ENCODE measurements around the gene ADAMTS7. TPM values are rescaled to one million over a fixed set of nuclear protein-coding genes. Genes with fewer than 3 reads are reported as not detected.
"Not testable (repeated sequence)": the region's sequence is repeated elsewhere in the genome, so short reads cannot be mapped to it uniquely, and the experiment has no call there.

ADAMTS7 gene
- total and polyA plus RNA-seq, 2 donors (not counting 1 experiment from before 2014, with no cell fraction given) = 0.10 to 16.6 TPM

GRCh38 chr15:78757636-78757905 is 53.7 kb downstream of the ADAMTS7 start:
- peaks cover 53% of the 10 kb centered on the region for H3K4me1 Mint-ChIP-seq
- no peaks in the 10 kb centered on the region for H3K9me3 Mint-ChIP-seq (ENCODE audit: insufficient read depth)
- ChIA-PET CTCF (interaction anchor here (1.6 kb wide), 1 partner anchor 116 kb away, joined by 9 read pairs; no protein-coding TSS in a partner anchor), POLR2A (interaction anchor here (1.3 to 1.6 kb wide), 2 partner anchors 54 to 116 kb away, joined by 4 to 10 read pairs; partner anchors contain the start of genes ADAMTS7 and MORF4L1)
- ATAC-seq (ENCODE audit: low read depth) (no peak), DNase-seq (no peak)
- H3K9ac ChIP-seq (ENCODE audit: low read length) = peak overlapping the region; percentile 51
- H3K36me3 ChIP-seq (replicated peaks in 1 of 2; ENCODE audit: control extremely low read depth in 1 of 2, control insufficient read depth in 1 of 2, extremely low read depth in 1 of 2, insufficient read depth in 2 of 2, low read length in 1 of 2) = no peaks in the 10 kb centered on the region
- H4K20me1 ChIP-seq (ENCODE audit: control insufficient read depth, insufficient read depth, low read length, poor library complexity, severe bottlenecking) = no peaks in the 10 kb centered on the region
- intact Hi-C loops (cut with micrococcal nuclease) = loop anchor here (1.0 to 10.0 kb wide), 4 partner anchors 115 to 463 kb away; partner anchors contain the start of genes MORF4L1 and SKIC8
- peak overlapping the region; percentile 67 for H2AFZ ChIP-seq (ENCODE audit: insufficient read depth, low read depth, low read length, poor library complexity, severe bottlenecking)
- peaks cover 0 to 10% (median 0%) of the 10 kb centered on the region in 3 donors for H3K9me3 ChIP-seq (ENCODE audit: control extremely low read depth in 1 of 3, control insufficient read depth in 2 of 3, insufficient read depth in 1 of 3, low read length in 2 of 3)
- peaks cover 61 to 68% of the 10 kb centered on the region in 2 donors for H3K4me1 ChIP-seq (ENCODE audit: control insufficient read depth in 2 of 2, insufficient read depth in 2 of 2, low read length in 2 of 2)
- H3K4me2 ChIP-seq (replicated peaks; ENCODE audit: low read depth, low read length, poor library complexity, severe bottlenecking) = peak overlapping the region; percentile 71
- H3K27ac Mint-ChIP-seq = peak overlapping the region; percentile 99
- H3K4me3 ChIP-seq (ENCODE audit: control extremely low read depth in 1 of 5, extremely low read depth in 1 of 5, insufficient read depth in 1 of 5, low read depth in 2 of 5, low read length in 4 of 5) = no peak overlapping the region
- H3K27me3 ChIP-seq (replicated peaks in 1 of 4; ENCODE audit: control extremely low read depth in 1 of 4, control insufficient read depth in 3 of 4, insufficient read depth in 4 of 4, low read length in 3 of 4) = no peaks in the 10 kb centered on the region
- H3K27ac ChIP-seq (ENCODE audit: low read length in 2 of 2) = peak overlapping the region; percentile 91 to 99
- TF ChIP-seq CTCF (IDR thresholded peaks at IDR 0.05) (no peak), EZH2 (IDR thresholded peaks at IDR 0.05; ENCODE audit: borderline replicate concordance, insufficient read depth, low read depth, low read length, poor library complexity, severe bottlenecking) (no peak)
- H3K27me3 Mint-ChIP-seq = no peaks in the 10 kb centered on the region
- no CpG with 5 or more reads among the region's 10 CpGs for WGBS (ENCODE audit: insufficient coverage)
- H3K4me3 Mint-ChIP-seq = peak overlapping the region; percentile 87
- no peaks in the 10 kb centered on the region for H3K79me2 ChIP-seq (ENCODE audit: control insufficient read depth, insufficient read depth, low read length)

GRCh38 chr15:78756781-78757635 is 54.3 kb downstream of the ADAMTS7 start:
- ChIA-PET POLR2A (interaction anchor here (0.6 to 1.6 kb wide), 4 partner anchors 55 to 457 kb away, joined by 3 to 10 read pairs (median 4); partner anchors contain the start of genes ADAMTS7, MORF4L1 and SKIC8), CTCF (interaction anchor here (1.0 to 3.0 kb wide), 6 partner anchors 14 to 428 kb away, joined by 3 to 19 read pairs (median 7); partner anchors contain the start of genes ADAMTS7 and CTSH)
- H3K27me3 Mint-ChIP-seq; H3K36me3 ChIP-seq (replicated peaks in 1 of 2; ENCODE audit: control extremely low read depth in 1 of 2, control insufficient read depth in 1 of 2, extremely low read depth in 1 of 2, insufficient read depth in 2 of 2, low read length in 1 of 2); H3K9me3 Mint-ChIP-seq (ENCODE audit: insufficient read depth); H3K79me2 ChIP-seq (ENCODE audit: control insufficient read depth, insufficient read depth, low read length); H4K20me1 ChIP-seq (ENCODE audit: control insufficient read depth, insufficient read depth, low read length, poor library complexity, severe bottlenecking); H3K9me3 ChIP-seq (ENCODE audit: control extremely low read depth in 1 of 3, control insufficient read depth in 2 of 3, insufficient read depth in 1 of 3, low read length in 2 of 3); H3K27me3 ChIP-seq (replicated peaks in 1 of 4; ENCODE audit: control extremely low read depth in 1 of 4, control insufficient read depth in 3 of 4, insufficient read depth in 4 of 4, low read length in 3 of 4): not testable (repeated sequence)
- WGBS (ENCODE audit: insufficient coverage) = 15% methylated on average over 21 of the region's 25 CpGs
- Histone ChIP-seq H3K9ac (ENCODE audit: low read length) (peak overlapping the region; percentile 51), H2AFZ (ENCODE audit: insufficient read depth, low read depth, low read length, poor library complexity, severe bottlenecking) (peak overlapping the region; percentile 67), H3K27ac (ENCODE audit: low read length in 2 of 2) (peak overlapping the region; percentile 91 to 99), H3K4me2 (replicated peaks; ENCODE audit: low read depth, low read length, poor library complexity, severe bottlenecking) (peak overlapping the region; percentile 71), H3K4me1 (ENCODE audit: control insufficient read depth in 2 of 2, insufficient read depth in 2 of 2, low read length in 2 of 2) (peaks cover 57 to 62% of the 10 kb centered on the region in 2 donors), H3K4me3 (ENCODE audit: control extremely low read depth in 1 of 5, extremely low read depth in 1 of 5, insufficient read depth in 1 of 5, low read depth in 2 of 5, low read length in 4 of 5) (peak overlapping the region in 2 of 5 experiments; percentile 13 to 41)
- DNase-seq (peak; percentile 90), ATAC-seq (ENCODE audit: low read depth) (peak; percentile 76)
- intact Hi-C loops (cut with micrococcal nuclease) = loop anchor here (1.0 to 10.0 kb wide), 5 partner anchors 54 to 462 kb away; partner anchors contain the start of genes ADAMTS7, MORF4L1 and SKIC8
- peaks cover 52% of the 10 kb centered on the region for H3K4me1 Mint-ChIP-seq
- peak overlapping the region; percentile 99 for H3K27ac Mint-ChIP-seq
- peak overlapping the region; percentile 87 for H3K4me3 Mint-ChIP-seq

Measured in B cell (primary cell).